Ovary (tissue), 9 donors: ENCODE measurements around the gene MORC4. TPM values are rescaled to one million over a fixed set of nuclear protein-coding genes. Genes with fewer than 3 reads are reported as not detected.

ENCODE experiments used
- DNase-seq, 5 donors: peaks; one replicate each; pipeline ENCODE4 v3.0.0-alpha.2; 2019 to 2020
- H3K27ac ChIP-seq, 2 donors: fragments of 200-600 bp; one replicate each; pipeline versions ENCODE4 v1.5.1 to v1.8.0; 2019 to 2022
- H3K27me3 ChIP-seq: fragments of 200-600 bp; one replicate; pipeline ENCODE4 v1.8.0; 2022
- H3K36me3 ChIP-seq: fragments of 200-600 bp; sonication (generic); one replicate; pipeline ENCODE4 v1.5.1; 2019
- H3K4me1 ChIP-seq: one replicate; pipeline ENCODE4 v1.8.1; 2013; ENCODE audit warnings: mild to moderate bottlenecking, moderate library complexity; ENCODE audit not compliant: insufficient read depth
- H3K4me3 ChIP-seq: fragments of 200-600 bp; sonication (generic); one replicate; pipeline ENCODE4 v1.5.1; 2017
- H3K9me3 ChIP-seq, 2 donors: fragments of 200-600 bp in 1 of 2; sonication (generic) in 1 of 2; one replicate each; pipeline versions ENCODE4 v1.5.1 to v1.8.1; 2013 to 2019; ENCODE audit warnings: mild to moderate bottlenecking in 1 of 2, moderate library complexity in 1 of 2
- CTCF ChIP-seq, 3 donors: fragments of 450-650 bp in 2 of 3; fragments of 200-600 bp in 1 of 3; IDR thresholded peaks; one replicate each; pipeline versions ENCODE4 v1.5.1 to v1.8.0; 2016 to 2022; ENCODE audit warnings: antibody characterized with exemption in 3 of 3, mild to moderate bottlenecking in 1 of 3
- EP300 ChIP-seq: sonication (generic); formaldehyde crosslinking; IDR thresholded peaks from one replicate; pipeline ENCODE4 v1.6.1; 2017; ENCODE audit warnings: antibody characterized with exemption
- POLR2A ChIP-seq: fragments of 450-650 bp; IDR thresholded peaks from one replicate; pipeline ENCODE4 v1.6.1; 2017; ENCODE audit warnings: antibody characterized with exemption, mild to moderate bottlenecking, moderate library complexity
- WGBS, 3 donors: extraction: QIAGEN DNeasy Blood & Tissue Kit in 1 of 3; methylation state at CpG; one replicate each; pipeline versions ENCODE4 v1.1.5 to v1.1.7; 2013 to 2017; 5-methylcytosine and 5-hydroxymethylcytosine counted together
- intact Hi-C, 4 donors: fragments of 100-400 bp; cut with DNase I; formaldehyde crosslinking; loops; one replicate each; pipeline versions ENCODE4 v1.11.0 to v1.15.1; 2022 to 2023
- polyA plus RNA-seq, 2 donors: library from polyadenylated mRNA; stranded (reverse); fragments of 200-250 nt in 1 of 2; fragments of 350-450 nt in 1 of 2; fragmentation: Illumina TruSeq in 1 of 2; extraction: RNeasy Lipid Tissue Mini Kit (QIAGEN cat#74804) in 1 of 2; gene quantifications; one replicate each; pipeline ENCODE4 v1.2.3, GENCODE V29; 2013 to 2014
- total RNA-seq, 7 donors: library from RNA; depleted of rRNA in 2 of 7; stranded (reverse); fragments of >200 nt in 2 of 7; fragmentation: NEBNext Ultra II Directional in 3 of 7; extraction: Animal tissue kit (Norgen Biotek cat#: 25700) in 3 of 7; gene quantifications; one replicate each; pipeline versions ENCODE4 v1.1.0 to v1.2.4, GENCODE V29; 2016 to 2023
- donor health status: DM: no; HTN: no; CAD: no; lungs with moderate emphysema.
- donor health status: DM: no; HTN: no; CAD: no.
- donor health status: Bipolar disorder and iron deficiency.
- donor health status: DM: yes; HTN: yes; CAD: no.
- donor health status: DM: no; HTN: no; CAD: no.
- donor health status: DM: yes; HTN: yes; CAD: no.

Gene MORC4
- total and polyA plus RNA-seq, 9 donors = 9.6 to 26.4 (median 19.4) TPM

DNA sequence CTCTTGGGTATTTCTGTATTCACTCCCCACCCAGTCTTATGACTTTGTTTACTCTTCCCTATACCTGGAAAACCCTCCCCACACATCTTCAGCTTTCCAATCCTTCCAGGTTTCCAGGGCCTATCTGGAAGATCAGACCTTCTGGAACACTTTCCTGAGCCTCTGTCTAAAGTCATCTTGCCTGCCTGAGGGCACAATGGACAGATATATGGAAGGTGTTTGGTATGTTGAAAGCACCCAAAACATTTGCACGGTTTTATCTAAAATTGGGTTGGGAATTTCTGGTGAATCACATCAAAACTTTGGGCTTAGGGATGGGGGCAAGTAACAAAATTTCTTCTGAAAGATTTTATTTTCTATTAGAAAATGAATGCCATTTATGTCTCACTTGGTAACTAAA lies 63.8 kb downstream of the MORC4 start:
- H3K36me3 ChIP-seq = no peaks in the 10 kb centered on the region
- 47 to 52% (median 51%) methylated on average over 1 of the region's 1 CpG for WGBS, 3 donors
- H3K27ac ChIP-seq = no peak overlapping the region
- no peaks in the 10 kb centered on the region for H3K4me1 ChIP-seq
- no peaks in the 10 kb centered on the region for H3K27me3 ChIP-seq
- TF ChIP-seq EP300 (no peak), CTCF (IDR thresholded peaks at IDR 0.05) (no peak), POLR2A (no peak)
- no peaks in the 10 kb centered on the region for H3K9me3 ChIP-seq
- DNase-seq = no peak
- intact Hi-C loops = no loop called here
- H3K4me3 ChIP-seq = no peak overlapping the region

GRCh38 chrX:106935175-106935574 lies 64.8 kb downstream of the MORC4 start:
- DNase-seq = no peak
- Histone ChIP-seq H3K4me3 (no peak overlapping the region), H3K27me3 (no peaks in the 10 kb centered on the region), H3K9me3 (no peaks in the 10 kb centered on the region), H3K36me3 (no peaks in the 10 kb centered on the region), H3K27ac (no peak overlapping the region), H3K4me1 (no peaks in the 10 kb centered on the region)
- TF ChIP-seq EP300 (no peak), POLR2A (no peak), CTCF (IDR thresholded peaks at IDR 0.05) (no peak)
- intact Hi-C loops = no loop called here
- WGBS, 3 donors = 46 to 50% (median 48%) methylated on average over 4 of the region's 4 CpGs

GRCh38 chrX:106933538-106933961 lies 66.5 kb downstream of the MORC4 start:
- peak in 4 of 5 donors; percentile 33 to 66 (median 49) for DNase-seq
- Histone ChIP-seq H3K9me3 (no peaks in the 10 kb centered on the region), H3K36me3 (no peaks in the 10 kb centered on the region), H3K27me3 (no peaks in the 10 kb centered on the region), H3K4me1 (no peaks in the 10 kb centered on the region), H3K27ac (no peak overlapping the region), H3K4me3 (no peak overlapping the region)
- 22 to 38% (median 33%) methylated on average over 3 of the region's 3 CpGs for WGBS, 3 donors
- intact Hi-C loops = no loop called here
- TF ChIP-seq CTCF (IDR thresholded peaks at IDR 0.05) (no peak), EP300 (no peak)

- peak in 3 of 5 donors; percentile 11 to 50 (median 24) for DNase-seq
- 55 to 60% (median 59%) methylated on average over 6 of the region's 6 CpGs for WGBS, 3 donors
- Histone ChIP-seq H3K4me1 (no peaks in the 10 kb centered on the region), H3K27ac (no peak overlapping the region), H3K36me3 (no peaks in the 10 kb centered on the region), H3K4me3 (no peak overlapping the region), H3K9me3 (no peaks in the 10 kb centered on the region), H3K27me3 (no peaks in the 10 kb centered on the region)
- TF ChIP-seq POLR2A = no peak
- no peak for TF ChIP-seq EP300
- no peak for TF ChIP-seq CTCF (IDR thresholded peaks at IDR 0.05)
- intact Hi-C loops = no loop called here
These were observed 67.0 kb downstream of the MORC4 start for GRCh38 chrX:106932960-106933537.
